A172 (cell line): ENCODE measurements around the gene DGKZ. TPM values are rescaled to one million over a fixed set of nuclear protein-coding genes. Genes with fewer than 3 reads are reported as not detected.
"Not testable (repeated sequence)": the region's sequence is repeated elsewhere in the genome, so short reads cannot be mapped to it uniquely, and the experiment has no call there.

Experiments used
- DNase-seq: peaks from one replicate; pipeline ENCODE4 v3.0.0-alpha.2; 2015; ENCODE audit warnings: low spot score
- total RNA-seq: library from RNA; depleted of rRNA; stranded (reverse); fragments of >200 nt; shearing (Covaris generic); gene quantifications from 2 replicates; pipeline ENCODE4 v1.2.3, GENCODE V29; 2014

The DGKZ gene
- total RNA-seq, 1 experiment from 2014 or later: 89.0 TPM

- DNase-seq: no peak
Measured at GRCh38 chr11:46366260-46366659, 19.0 kb downstream of the DGKZ start.

- no peak for DNase-seq
Measured at GRCh38 chr11:46366661-46367161, 19.4 kb downstream of the DGKZ start.

GRCh38 chr11:46367244-46367915 lies 20.1 kb downstream of the DGKZ start:
- peak; percentile 54 for DNase-seq

- DNase-seq: no peak
Measured at GRCh38 chr11:46367916-46368267, 20.6 kb downstream of the DGKZ start.

- peak; percentile 98 for DNase-seq
Measured at GRCh38 chr11:46369458-46370152, 22.3 kb downstream of the DGKZ start.

- DNase-seq: no peak
Measured at GRCh38 chr11:46370253-46370652, 23.0 kb downstream of the DGKZ start.

- DNase-seq: not testable (repeated sequence)
Measured at GRCh38 chr11:46371262-46371661, 24.0 kb downstream of the DGKZ start.

GRCh38 chr11:46372086-46372485 lies 24.8 kb downstream of the DGKZ start:
- no peak for DNase-seq

- not testable (repeated sequence) for DNase-seq
Measured at GRCh38 chr11:46372501-46372900, 25.2 kb downstream of the DGKZ start.

GRCh38 chr11:46373787-46374740 lies 26.8 kb downstream of the DGKZ start:
- DNase-seq: no peak

- DNase-seq: no peak
Measured at GRCh38 chr11:46374815-46375214, 27.6 kb downstream of the DGKZ start.

GRCh38 chr11:46375392-46376101 lies 28.3 kb downstream of the DGKZ start:
- no peak for DNase-seq

GRCh38 chr11:46376258-46377050 lies 29.2 kb downstream of the DGKZ start:
- no peak for DNase-seq

- no peak for DNase-seq
Measured at GRCh38 chr11:46377290-46377689, 30.0 kb downstream of the DGKZ start.

GRCh38 chr11:46377831-46378230 lies 30.6 kb downstream of the DGKZ start:
- no peak for DNase-seq

- no peak for DNase-seq
Measured at GRCh38 chr11:46378296-46378695, 31.0 kb downstream of the DGKZ start.

- DNase-seq: no peak
Measured at GRCh38 chr11:46378811-46379481, 31.7 kb downstream of the DGKZ start.

- not testable (repeated sequence) for DNase-seq
Measured at GRCh38 chr11:46379482-46380293, 32.4 kb downstream of the DGKZ start.

GRCh38 chr11:46380340-46381047 lies 33.2 kb downstream of the DGKZ start:
- peak; percentile 50 for DNase-seq
